Activated CD8-positive, alpha-beta T cell treated with anti-CD3 and anti-CD28 coated beads for 36 hours (primary cell): ENCODE measurements around the gene DAB2IP. TPM values are rescaled to one million over a fixed set of nuclear protein-coding genes. Genes with fewer than 3 reads are reported as not detected.

Source experiments
- ATAC-seq: fragments of 200-7000 bp; cut with Tn5 transposase; one replicate; pipeline ENCODE4 v1.10.0; 2021; ENCODE audit warnings: mild to moderate bottlenecking, moderate library complexity
- CTCF ChIA-PET: fragments of 350-600 bp; sonication (Branson Sonifier 250); formaldehyde crosslinking; loops from one replicate; lab custom pipeline; 2021; ENCODE audit warnings: antibody characterized with exemption; lab: Charles Lee
- POLR2A ChIA-PET: fragments of 350-600 bp; sonication (Branson Sonifier 250); formaldehyde crosslinking; loops from one replicate; lab custom pipeline; 2021; ENCODE audit warnings: antibody characterized with exemption; lab: Charles Lee
- DNase-seq: peaks from one replicate; pipeline ENCODE4 v3.0.0-alpha.2; 2020
- H3K27ac Mint-ChIP-seq: one replicate; pipeline ENCODE4 v1.8.0; 2021; ENCODE audit warnings: mild to moderate bottlenecking, mixed read lengths
- H3K27me3 Mint-ChIP-seq: one replicate; pipeline ENCODE4 v1.8.0; 2021; ENCODE audit warnings: mixed read lengths
- H3K36me3 Mint-ChIP-seq: one replicate; pipeline ENCODE4 v1.8.0; 2021; ENCODE audit warnings: low read depth, mixed read lengths
- H3K4me1 Mint-ChIP-seq: one replicate; pipeline ENCODE4 v1.8.0; 2021; ENCODE audit warnings: low read depth, mixed read lengths
- H3K4me3 Mint-ChIP-seq: one replicate; pipeline ENCODE4 v1.8.0; 2021; ENCODE audit warnings: mild to moderate bottlenecking, moderate library complexity, mixed read lengths
- H3K9me3 Mint-ChIP-seq: one replicate; pipeline ENCODE4 v1.8.0; 2021; ENCODE audit warnings: mixed read lengths
- CTCF ChIP-seq: fragments of 200-600 bp; IDR thresholded peaks from one replicate; pipeline ENCODE4 v1.8.0; 2022; ENCODE audit warnings: antibody characterized with exemption, mild to moderate bottlenecking
- intact Hi-C: fragments of 100-400 bp; cut with micrococcal nuclease; formaldehyde crosslinking; loops from one replicate; pipeline ENCODE4 v1.10.0; 2022
- total RNA-seq, 2 experiments: library from RNA; stranded (reverse); gene quantifications; one replicate each; pipeline ENCODE4 v1.2.3, GENCODE V29; 2021

Gene DAB2IP
- total RNA-seq, 2 experiments from 2014 or later = 0.54 to 1.5 TPM

GRCh38 chr9:121770415-121771273, 119.2 kb downstream of the DAB2IP start:
- Mint-ChIP-seq H3K4me3 (no peak overlapping the region), H3K27me3 (no peaks in the 10 kb centered on the region), H3K36me3 (no peaks in the 10 kb centered on the region), H3K9me3 (no peaks in the 10 kb centered on the region), H3K27ac (no peak overlapping the region), H3K4me1 (no peaks in the 10 kb centered on the region)
- no peak for ATAC-seq
- ChIA-PET CTCF (no interaction called here), POLR2A (no interaction called here)
- TF ChIP-seq CTCF = no peak
- no peak for DNase-seq
- intact Hi-C loops = no loop called here

- DNase-seq (no peak), ATAC-seq (no peak)
- CTCF ChIA-PET = no interaction called here
- intact Hi-C loops = no loop called here
- POLR2A ChIA-PET = no interaction called here
- Mint-ChIP-seq H3K27me3 (no peaks in the 10 kb centered on the region), H3K27ac (no peak overlapping the region), H3K4me3 (no peak overlapping the region), H3K4me1 (no peaks in the 10 kb centered on the region), H3K36me3 (no peaks in the 10 kb centered on the region), H3K9me3 (no peaks in the 10 kb centered on the region)
- TF ChIP-seq CTCF = no peak
Observed at GRCh38 chr9:121771418-121771817, 120.0 kb downstream of the DAB2IP start.

DNA sequence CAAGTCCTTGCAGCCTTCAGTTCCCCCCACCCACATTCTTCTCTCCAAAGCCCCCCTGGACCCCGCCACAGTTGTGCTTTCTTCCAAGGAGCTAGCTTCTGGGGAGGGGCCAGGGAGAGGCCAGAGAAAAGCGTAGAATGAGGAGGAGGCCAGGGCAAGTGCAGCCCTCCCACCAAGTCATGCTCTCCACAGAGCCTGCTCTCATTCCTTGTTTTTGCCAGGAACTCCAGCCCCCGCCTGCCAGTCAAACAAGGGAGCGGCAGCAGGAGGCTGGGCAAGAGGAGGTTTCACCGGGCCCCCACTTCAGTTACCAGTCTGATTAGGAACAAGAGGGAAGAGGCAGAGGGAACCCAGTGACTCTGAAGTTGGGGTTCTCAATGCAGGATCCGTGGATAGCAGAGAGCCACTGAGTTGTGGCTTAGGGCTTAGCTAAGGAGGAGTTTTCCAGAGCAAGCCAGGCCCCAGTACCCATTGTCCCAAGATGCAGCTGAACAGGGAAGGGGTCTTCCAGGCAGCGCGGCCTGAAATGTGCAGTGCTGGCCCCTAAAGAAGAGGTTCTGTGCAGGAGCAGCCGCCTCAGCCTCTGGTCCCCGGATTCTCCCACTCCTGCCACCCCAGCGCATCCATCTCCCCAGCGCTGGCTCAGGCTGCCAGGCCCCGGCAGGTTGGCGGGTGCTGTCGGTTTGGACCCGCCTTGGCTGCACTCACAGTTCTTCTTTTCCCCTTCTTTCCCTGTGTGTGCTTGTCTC, 120.6 kb downstream of the DAB2IP start:
- ChIA-PET POLR2A (no interaction called here), CTCF (no interaction called here)
- Mint-ChIP-seq H3K36me3 (no peaks in the 10 kb centered on the region), H3K9me3 (no peaks in the 10 kb centered on the region), H3K4me3 (no peak overlapping the region), H3K4me1 (no peaks in the 10 kb centered on the region), H3K27me3 (no peaks in the 10 kb centered on the region), H3K27ac (no peak overlapping the region)
- no peak for TF ChIP-seq CTCF
- intact Hi-C loops = no loop called here
- no peak for DNase-seq
- ATAC-seq = no peak

- no peaks in the 10 kb centered on the region for H3K4me1 Mint-ChIP-seq
- CTCF ChIA-PET = no interaction called here
- no peaks in the 10 kb centered on the region for H3K36me3 Mint-ChIP-seq
- POLR2A ChIA-PET = no interaction called here
- intact Hi-C loops = no loop called here
- DNase-seq (no peak), ATAC-seq (no peak)
- TF ChIP-seq CTCF = no peak
- H3K27ac Mint-ChIP-seq = no peak overlapping the region
- no peaks in the 10 kb centered on the region for H3K9me3 Mint-ChIP-seq
- no peak overlapping the region for H3K4me3 Mint-ChIP-seq
- H3K27me3 Mint-ChIP-seq = no peaks in the 10 kb centered on the region
Observed at GRCh38 chr9:121772600-121773285, 121.3 kb downstream of the DAB2IP start.
